Mammary epithelial cell (primary cell): Measurements from ENCODE around the gene TOGARAM2.

ENCODE experiments used
- EZH2 ChIP-seq: IDR thresholded peaks from 2 replicates; pipeline ENCODE4 v1.6.1; 2012; ENCODE audit warnings: low read length, inconsistent platforms, borderline replicate concordance
- TF ChIP-seq, protein P1 (sequence below), 2 donors: IDR thresholded peaks in 1 of 2; conservative IDR thresholded peaks in 1 of 2; 2 replicates each; pipeline ENCODE4 v1.5.1; 2011 to 2012; ENCODE audit warnings: inconsistent platforms in 2 of 2, low read length in 2 of 2, mild to moderate bottlenecking in 2 of 2, control low read depth in 1 of 2, low read depth in 1 of 2; ENCODE audit not compliant: insufficient read depth in 1 of 2; ENCODE audit errors: extremely low read depth in 1 of 2

DNA sequence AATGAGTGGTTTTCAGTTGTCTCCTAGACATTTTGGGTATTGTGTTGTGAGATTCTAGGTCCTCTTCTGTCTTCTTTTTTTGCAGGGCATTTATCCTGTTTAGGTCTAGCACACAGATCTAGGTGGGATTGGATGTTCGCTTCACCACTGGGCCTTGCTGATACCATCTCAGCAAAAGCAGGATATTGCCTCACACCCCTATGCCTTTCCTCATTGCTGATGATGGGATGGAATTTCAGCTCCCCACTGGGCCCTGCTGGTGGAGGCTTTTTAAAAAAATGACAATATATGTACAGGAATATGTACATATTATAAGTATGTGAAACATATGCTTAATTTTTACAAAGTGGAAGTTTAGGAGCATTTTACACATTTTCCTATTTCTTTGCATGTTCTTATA is 5.4 kb upstream of the TOGARAM2 start:
- TF ChIP-seq, protein P1, sequence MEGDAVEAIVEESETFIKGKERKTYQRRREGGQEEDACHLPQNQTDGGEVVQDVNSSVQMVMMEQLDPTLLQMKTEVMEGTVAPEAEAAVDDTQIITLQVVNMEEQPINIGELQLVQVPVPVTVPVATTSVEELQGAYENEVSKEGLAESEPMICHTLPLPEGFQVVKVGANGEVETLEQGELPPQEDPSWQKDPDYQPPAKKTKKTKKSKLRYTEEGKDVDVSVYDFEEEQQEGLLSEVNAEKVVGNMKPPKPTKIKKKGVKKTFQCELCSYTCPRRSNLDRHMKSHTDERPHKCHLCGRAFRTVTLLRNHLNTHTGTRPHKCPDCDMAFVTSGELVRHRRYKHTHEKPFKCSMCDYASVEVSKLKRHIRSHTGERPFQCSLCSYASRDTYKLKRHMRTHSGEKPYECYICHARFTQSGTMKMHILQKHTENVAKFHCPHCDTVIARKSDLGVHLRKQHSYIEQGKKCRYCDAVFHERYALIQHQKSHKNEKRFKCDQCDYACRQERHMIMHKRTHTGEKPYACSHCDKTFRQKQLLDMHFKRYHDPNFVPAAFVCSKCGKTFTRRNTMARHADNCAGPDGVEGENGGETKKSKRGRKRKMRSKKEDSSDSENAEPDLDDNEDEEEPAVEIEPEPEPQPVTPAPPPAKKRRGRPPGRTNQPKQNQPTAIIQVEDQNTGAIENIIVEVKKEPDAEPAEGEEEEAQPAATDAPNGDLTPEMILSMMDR (conservative IDR thresholded peaks at IDR 0.05 in 1 of 2, IDR thresholded peaks at IDR 0.05 in 1 of 2; ENCODE audit: extremely low read depth in 1 of 2, insufficient read depth in 1 of 2, low read depth in 1 of 2, low read length in 2 of 2) = no peak
- TF ChIP-seq EZH2 = no peak
